GM18861 (cell line): Measurements from ENCODE around the gene LGR6.
"Not testable (repeated sequence)": the region's sequence is repeated elsewhere in the genome, so short reads cannot be mapped to it uniquely, and the experiment has no call there.

Experiments used
- ATAC-seq: cut with Tn5 transposase; IDR thresholded peaks from one replicate; pipeline ENCODE4 v1.9.1; 2021; ENCODE audit not compliant: unreplicated experiment

The LGR6 gene, protein sequence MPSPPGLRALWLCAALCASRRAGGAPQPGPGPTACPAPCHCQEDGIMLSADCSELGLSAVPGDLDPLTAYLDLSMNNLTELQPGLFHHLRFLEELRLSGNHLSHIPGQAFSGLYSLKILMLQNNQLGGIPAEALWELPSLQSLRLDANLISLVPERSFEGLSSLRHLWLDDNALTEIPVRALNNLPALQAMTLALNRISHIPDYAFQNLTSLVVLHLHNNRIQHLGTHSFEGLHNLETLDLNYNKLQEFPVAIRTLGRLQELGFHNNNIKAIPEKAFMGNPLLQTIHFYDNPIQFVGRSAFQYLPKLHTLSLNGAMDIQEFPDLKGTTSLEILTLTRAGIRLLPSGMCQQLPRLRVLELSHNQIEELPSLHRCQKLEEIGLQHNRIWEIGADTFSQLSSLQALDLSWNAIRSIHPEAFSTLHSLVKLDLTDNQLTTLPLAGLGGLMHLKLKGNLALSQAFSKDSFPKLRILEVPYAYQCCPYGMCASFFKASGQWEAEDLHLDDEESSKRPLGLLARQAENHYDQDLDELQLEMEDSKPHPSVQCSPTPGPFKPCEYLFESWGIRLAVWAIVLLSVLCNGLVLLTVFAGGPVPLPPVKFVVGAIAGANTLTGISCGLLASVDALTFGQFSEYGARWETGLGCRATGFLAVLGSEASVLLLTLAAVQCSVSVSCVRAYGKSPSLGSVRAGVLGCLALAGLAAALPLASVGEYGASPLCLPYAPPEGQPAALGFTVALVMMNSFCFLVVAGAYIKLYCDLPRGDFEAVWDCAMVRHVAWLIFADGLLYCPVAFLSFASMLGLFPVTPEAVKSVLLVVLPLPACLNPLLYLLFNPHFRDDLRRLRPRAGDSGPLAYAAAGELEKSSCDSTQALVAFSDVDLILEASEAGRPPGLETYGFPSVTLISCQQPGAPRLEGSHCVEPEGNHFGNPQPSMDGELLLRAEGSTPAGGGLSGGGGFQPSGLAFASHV

DNA sequence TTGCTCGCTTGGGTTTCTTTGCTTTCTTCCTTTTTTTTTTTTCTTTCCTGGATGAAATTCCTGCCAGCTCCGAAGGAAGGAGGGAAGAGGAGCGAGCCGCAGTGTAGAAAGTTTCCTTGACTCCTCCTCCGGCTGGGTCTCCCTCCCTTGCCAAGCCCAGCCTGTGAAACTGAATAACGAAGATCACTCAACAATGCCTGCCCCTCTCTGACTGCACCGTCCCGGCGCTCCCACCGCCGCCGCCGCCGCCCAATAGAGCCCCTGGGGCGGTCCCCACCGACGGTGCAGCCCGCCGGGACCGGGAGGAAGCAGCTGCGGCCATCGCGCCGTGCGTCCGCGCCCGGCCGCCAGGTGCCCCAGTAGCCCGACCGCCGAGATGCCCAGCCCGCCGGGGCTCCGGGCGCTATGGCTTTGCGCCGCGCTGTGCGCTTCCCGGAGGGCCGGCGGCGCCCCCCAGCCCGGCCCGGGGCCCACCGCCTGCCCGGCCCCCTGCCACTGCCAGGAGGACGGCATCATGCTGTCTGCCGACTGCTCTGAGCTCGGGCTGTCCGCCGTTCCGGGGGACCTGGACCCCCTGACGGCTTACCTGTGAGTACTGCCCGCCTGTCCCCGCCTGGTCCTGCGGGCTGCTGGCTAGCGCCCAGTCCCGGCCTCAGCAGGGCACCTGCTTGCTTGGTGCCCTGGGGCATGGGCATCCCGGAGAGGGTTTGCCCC lies at the start of gene LGR6:
LGR6 (plus strand) TSS at position 186 of the 714 bp plus-strand sequence; CDS start at position 377, 191 bp downstream.
- no peak for ATAC-seq

DNA sequence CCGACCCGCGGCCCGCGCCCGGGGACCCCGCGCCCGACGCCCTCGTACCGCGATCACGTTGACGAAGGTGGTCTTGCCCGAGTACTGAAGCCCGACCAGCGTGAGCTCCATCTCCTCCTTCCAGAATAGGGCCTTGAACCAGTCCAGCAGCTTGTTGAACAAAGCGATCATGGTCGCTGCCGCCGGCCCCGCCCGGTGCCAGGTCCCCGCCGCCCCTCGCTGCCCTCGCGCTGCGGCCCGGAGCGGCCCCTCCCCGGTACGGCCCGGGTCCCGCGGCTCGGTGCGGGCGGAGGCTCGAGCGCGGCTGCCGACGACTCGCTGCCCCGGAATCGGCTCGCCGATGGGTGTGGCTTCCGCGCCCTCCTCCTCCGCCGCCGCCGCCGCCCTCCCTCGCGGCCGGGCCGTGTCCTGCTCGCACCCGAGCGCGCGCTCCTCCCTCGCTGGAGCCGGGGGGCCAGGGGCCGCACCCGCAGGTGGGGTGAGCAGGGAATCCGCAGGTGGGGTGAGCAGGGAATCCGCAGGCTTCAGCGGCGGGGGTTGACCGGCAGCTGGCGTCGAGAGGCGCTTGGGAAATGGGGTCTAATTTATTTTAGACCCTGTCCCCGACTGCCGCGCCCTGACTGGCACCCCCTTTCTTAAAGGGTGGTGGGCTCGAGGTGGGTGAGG lies 49.1 kb upstream of the LGR6 start, which contains the start of gene ARL8A:
ARL8A (minus strand) TSS at position 336 of the 666 bp plus-strand sequence; CDS start at position 171, 165 bp downstream.
- no peak for ATAC-seq

DNA sequence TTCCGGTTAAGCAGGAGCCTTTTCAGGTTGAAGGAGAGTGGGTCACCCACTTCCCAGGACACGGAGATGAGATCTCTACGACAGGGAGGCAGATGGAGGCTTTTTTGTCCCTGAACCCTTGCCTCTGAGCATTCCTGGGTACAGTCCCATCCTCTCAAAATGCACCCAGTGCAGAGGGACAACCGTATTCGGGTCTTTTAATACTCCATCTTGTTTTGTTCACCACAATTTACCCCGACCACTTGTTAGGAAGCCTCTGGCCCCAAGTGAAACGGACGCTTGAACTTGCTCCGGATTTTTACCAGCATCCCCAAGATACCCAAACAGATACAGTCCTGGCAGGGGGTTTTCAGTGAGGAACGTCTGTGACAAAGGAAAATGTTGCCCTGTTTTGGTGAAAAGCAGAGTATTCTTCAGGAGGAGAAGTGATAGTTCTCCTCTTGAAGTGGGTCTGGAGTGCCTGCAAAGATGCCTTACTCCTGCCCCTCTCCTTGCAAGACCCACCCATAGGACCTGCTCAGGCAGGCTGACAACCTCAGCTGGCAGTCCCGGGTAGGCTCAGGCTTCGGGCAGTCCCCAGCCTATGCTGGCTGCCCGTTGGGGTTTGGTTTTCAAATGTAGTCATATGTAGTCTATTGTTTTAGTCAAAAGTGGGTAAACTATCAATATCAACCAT lies 48.4 kb upstream of the LGR6 start:
- no peak for ATAC-seq

DNA sequence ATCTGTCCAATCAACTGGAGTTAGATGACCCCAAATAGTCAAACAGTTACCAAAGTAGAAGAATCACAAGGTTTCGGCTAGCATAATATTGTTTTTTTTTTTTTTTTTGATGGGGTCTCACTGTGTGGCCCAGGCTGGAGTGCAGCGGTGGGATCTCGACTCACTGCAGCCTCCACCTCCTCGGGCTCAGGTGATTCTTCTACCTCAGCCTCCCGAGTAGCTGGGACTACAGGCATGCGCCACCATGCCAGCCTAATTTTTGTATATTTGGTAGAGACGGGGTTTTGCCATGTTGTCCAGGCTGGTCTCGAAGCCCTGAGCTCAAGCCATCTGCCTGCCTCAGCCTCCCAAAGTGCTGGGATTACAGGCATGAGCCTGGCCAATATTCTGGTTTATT lies 47.9 kb upstream of the LGR6 start:
- not testable (repeated sequence) for ATAC-seq

DNA sequence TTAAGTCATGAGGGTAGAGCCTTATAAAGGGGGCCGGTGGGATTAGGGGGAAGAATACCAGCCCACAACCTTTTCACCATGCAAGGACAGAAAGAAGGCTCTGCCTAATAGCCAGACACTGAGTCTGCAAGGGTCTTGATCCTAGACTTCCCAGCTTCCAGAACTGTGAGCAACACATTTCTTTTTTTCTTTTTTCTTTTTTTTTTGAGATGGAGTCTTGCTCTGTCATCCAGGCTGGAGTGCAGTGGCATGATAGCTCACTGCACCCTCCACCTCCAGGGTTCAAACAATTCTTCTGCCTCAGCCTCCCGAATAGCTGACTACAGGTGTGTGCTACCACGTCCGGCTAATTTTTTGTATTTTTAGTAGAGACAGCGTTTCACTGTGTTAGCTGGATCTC lies 47.3 kb upstream of the LGR6 start:
- no peak for ATAC-seq

DNA sequence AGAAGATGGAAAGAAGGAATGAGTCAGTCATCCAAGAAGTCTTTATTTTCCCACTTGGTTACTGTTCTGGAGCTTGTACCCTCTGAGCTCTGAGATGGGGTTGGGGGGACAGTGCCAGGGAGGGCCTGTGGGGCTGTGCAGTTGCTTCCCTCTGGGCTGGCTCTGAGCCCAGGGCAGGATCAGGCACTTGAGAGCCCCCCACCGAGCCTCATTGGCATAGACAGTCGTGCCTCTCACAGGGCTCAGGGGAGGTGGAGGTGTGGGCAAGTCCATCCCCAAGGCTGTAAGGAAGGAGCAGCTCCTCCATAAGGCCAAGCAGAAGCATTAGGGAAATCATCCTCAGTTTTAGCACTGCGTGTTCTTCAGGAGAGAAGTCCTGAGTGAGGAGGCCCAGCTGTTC lies 46.6 kb upstream of the LGR6 start:
- no peak for ATAC-seq

DNA sequence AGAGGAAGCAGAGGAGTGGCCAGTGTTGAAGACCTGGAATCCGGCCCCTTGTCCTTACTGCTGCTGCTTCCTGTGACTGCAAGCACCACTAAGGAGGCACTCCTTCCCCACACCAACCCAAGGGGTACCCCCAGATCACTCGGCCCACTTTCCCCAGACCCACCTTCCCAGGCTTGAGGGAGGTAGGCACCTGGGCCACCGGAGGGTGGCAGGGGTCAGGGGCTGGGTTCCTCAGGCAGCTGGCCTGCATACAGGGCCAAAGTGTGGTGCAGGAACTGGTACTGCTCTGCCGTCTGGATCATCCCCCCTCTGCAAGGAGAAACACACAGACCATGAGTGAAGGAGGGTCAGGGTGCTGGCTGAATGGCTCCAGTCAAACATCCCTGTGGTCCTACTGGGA lies 45.2 kb upstream of the LGR6 start:
- no peak for ATAC-seq

DNA sequence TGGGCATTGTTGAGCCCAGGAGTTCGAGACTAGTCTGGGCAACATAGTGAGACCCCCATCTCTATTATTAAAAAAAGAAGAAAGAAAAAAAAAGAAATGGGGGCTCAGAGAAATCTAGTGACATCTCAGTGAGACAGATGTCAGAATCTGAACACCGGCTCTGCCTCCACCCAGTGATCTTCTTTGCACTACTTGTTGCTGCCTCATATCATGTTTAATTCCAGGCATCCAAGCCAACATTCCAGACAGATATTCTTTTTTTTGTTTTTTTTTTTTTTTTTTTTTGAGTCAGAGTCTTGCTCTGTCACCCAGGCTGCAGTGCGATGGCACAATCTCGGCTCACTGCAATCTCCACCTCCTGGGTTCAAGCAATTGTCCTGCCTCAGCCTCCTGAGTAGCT lies 44.0 kb upstream of the LGR6 start:
- no peak for ATAC-seq

DNA sequence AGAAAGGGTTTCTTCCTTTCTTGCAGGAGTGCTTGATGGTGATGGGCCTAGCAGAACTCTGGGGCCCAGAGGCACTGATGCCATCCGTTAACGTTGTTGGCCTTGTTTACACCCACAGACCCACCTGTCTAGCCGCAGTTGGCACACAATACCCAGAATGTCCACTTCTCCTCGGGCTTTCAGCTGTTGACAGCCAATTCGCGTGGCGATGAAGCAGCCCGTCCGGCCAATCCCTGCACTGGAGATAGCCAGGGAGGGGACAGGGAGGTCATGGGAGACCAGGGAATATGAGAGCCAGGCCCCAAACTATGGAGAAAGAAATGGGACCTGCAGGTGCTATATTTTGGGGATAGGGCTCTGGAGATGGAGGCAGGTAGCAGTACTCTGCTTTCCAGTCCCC lies 43.4 kb upstream of the LGR6 start:
- no peak for ATAC-seq

DNA sequence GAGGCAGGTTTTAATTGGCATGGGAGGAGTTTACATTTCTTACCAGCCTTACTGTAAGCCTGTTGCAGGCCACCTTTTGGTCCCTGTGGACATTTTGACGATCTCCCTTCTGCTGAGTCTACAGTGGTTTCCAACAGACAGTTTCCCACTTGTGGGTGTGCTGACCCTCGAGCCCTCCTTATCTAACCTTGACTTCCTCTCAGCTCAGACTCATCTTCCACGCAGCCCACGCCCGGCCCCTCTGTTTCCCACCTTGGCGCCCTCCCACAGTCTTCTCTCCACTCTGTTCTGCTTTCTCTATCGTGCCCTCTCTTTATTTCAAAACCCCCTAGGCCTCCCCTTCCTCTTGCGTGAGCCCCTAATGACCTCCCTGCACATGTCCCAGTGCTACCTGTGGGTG lies 43.0 kb upstream of the LGR6 start:
- ATAC-seq = no peak

DNA sequence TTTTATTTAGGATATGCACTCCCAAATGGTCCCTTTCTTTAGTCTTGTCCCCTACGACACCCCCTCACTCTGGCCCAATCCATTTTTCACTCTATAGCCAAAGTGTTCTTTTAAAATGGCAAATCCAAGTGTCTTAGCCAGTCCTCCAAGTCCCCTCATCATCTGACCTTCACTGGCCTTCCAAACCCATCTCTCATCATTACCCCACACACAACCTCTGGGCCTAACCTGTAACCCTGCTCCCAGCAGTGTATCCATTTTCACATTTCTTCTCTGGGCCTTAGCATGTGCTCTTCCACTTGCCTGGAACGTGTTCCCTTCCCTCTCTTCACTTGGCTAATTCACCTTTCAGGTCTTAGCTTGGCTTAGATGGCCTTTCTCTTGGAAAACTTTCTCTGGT lies 42.6 kb upstream of the LGR6 start:
- no peak for ATAC-seq

DNA sequence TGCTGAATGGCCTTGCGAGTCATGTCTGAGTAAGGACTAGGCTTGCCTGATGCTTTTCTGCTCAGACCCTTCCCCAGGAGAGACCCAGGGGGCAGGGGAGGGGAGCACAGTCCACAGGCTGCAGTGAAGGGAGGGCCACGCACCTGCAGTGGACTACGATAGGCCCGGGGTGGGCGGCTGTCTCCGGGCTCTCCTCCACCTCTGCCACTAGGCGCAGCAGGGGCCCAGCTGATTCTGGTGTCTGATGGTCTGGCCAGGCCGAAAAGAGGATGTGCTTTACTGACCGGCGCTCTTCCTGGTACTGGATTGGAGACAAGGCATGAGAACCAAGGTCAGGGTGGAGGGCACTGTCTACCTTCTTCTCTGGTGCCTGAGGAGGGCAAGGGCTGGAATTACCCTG lies 41.2 kb upstream of the LGR6 start:
- ATAC-seq = no peak

DNA sequence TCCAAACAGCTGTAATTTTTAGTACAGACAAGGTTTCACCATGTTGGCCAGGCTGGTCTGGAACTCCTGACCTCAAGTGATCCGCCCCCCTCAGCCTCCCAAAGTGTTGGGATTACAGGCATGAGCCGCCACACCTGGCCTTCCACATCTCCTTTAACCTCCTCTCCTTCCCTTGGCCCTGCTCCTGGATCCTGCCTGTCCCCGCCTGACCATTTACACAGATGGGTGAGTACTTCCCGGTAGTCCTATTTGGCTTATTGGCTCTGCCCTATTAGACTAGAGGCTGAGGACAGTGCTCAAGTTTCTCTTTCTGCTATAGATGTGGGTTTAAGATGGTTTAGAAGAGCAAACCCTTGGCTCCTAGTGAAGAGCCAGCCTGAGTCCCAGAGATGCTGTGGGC lies 40.3 kb upstream of the LGR6 start:
- ATAC-seq = no peak

DNA sequence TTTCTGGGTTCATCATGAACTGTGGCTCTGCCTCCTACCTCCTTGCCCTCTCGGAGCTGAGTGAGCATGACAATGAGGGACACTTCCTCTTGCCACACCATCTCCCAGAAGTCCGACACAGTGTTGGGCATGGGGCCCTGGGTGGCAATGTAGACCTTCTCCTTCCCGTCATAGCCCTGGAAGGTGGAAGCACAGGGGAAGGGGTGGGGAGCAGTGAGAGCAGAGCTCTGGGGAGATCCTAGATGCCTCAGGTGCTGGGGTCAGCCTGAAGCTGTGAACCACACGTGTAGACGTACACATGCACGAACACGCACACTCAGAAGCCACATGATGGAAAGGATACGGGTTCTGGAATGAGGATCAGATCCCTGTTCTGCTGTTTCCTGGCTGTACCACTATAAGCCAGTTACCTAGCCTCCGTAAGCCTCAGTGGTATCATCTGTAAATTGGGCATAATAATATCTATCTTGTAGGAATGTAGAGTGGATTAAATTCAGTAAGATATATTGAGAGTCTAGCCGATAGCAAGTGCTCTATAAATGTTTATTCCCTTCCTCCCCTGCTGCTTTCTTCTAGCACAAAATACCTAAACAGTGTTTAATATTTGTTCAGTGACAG lies 39.3 kb upstream of the LGR6 start:
- no peak for ATAC-seq

DNA sequence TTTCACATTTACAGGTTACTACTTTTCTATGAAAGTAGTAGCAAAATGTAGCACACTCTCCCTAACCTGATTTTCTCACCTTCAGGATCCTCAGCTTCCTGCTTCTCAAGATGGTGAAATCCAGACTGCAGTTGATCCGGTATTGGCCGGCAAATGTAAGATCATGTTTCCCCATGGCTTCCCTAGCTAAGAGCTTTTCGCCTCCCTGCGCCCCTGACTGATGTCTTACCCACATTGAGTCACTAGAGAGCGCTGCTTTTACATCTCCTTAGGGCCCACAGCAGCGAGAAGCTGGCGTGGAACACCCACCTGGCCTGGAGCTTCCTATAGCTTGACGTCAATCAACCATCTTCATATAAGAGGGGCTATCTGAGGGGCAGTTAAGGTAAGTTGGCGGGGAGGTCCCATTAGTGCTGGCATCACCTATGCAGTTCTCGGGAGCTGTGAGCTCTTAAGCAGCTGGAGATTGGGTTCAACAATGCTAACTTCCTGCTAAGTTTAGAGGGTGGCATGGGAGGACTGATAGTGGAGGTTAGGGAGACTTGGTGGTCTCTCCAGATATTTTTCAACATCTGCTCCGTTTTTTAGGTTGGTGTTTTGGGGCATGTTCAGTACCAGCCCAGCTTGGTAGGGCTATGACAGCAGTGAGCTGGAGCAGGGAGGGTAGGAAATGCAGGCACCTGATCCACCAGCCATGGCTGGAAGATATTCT lies 38.7 kb upstream of the LGR6 start:
- ATAC-seq = no peak

DNA sequence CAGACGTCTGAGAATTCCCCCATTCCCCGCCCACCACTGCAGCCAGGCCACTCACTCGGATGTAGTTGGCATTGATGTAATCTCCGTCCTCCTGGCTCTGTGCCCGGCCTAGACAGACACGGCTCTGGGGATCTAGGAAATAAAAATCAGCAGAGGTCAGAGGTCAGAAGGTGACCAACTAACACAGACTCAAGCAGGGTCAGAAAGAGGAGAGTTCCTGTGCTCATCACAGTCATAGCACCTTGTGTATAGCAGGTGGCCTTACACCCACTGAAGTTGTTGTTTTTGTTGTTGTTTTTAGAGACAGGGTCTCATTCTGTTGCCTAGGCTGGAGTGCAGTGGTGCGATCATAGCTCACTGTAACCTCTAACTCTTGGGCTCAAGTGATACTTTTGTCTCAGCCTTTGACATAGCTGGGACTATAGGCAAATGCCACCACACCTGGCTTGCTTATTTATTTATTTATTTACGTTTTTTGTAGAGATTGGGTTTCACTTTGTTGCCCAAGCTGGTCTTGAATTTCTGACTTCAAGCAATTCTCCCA lies 38.0 kb upstream of the LGR6 start:
- ATAC-seq = no peak

DNA sequence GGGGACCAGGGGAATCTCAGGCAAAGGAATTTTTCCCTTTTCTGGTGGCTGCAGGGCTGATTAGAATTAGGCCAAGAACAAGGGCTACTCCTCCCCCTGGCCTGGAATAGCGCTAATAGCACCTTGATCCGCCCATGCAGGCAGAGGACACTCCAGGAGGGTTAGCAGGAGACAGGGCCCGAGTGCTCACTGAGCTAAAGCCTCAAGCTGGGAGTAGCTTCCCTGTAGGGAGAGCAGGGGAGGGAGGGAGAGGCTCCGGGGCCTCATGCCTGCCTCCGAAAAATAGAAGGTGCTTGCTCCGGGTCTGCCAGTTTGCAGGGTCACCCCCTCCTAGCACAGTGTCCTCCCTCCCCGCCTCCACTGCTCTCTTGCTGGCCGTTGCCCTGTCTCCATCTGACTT lies 37.0 kb upstream of the LGR6 start:
- ATAC-seq = no peak

DNA sequence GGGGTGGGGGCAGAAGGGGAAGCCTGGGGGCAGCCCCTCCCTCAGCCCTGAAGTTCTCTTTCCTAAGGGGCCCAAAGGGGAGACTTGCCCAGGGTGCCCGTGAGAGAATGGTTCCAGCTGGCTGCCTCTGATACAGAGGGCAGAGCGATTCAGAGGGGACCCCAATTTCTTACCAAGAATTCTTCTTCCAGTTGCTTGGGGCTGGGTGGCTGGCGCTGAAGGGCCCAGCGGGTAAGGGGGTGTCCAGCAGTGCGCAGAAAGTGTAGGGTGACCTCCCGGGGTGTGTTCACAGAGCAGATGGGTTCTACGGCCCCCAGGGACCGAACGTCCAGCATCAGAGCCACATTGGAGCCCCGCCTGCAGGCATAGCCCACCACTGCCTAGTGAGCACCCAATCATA lies 35.7 kb upstream of the LGR6 start:
- no peak for ATAC-seq
